H9 (cell line): ENCODE measurements around the gene UNC5B. TPM values are rescaled to one million over a fixed set of nuclear protein-coding genes. Genes with fewer than 3 reads are reported as not detected.

Experiments used
- DNase-seq: peaks from one replicate; pipeline ENCODE4 v3.0.0-alpha.2; 2017
- H2AFZ ChIP-seq: one replicate; pipeline ENCODE4 v1.6.1; 2013; ENCODE audit warnings: mild to moderate bottlenecking, low read length, control low read depth, moderate library complexity
- H2AK5ac ChIP-seq: 2 replicates; pipeline ENCODE4 v1.6.1; 2013; ENCODE audit warnings: low read length, control low read depth, mixed read lengths; ENCODE audit not compliant: insufficient read length
- H2BK120ac ChIP-seq: one replicate; pipeline ENCODE4 v1.6.1; 2013; ENCODE audit warnings: low read depth, mild to moderate bottlenecking, low read length, control low read depth, inconsistent platforms; ENCODE audit not compliant: poor library complexity, severe bottlenecking
- H2BK12ac ChIP-seq: 2 replicates; pipeline ENCODE4 v1.6.1; 2013; ENCODE audit warnings: low read length, control low read depth, mixed read lengths, low read depth; ENCODE audit not compliant: insufficient read length
- H2BK15ac ChIP-seq: 2 replicates; pipeline ENCODE4 v1.6.1; 2013; ENCODE audit warnings: low read depth, low read length, control low read depth
- H2BK20ac ChIP-seq: one replicate; pipeline ENCODE4 v1.6.1; 2013; ENCODE audit warnings: low read depth, mild to moderate bottlenecking, low read length, control low read depth, inconsistent platforms; ENCODE audit not compliant: poor library complexity, severe bottlenecking
- H2BK5ac ChIP-seq: 2 replicates; pipeline ENCODE4 v1.6.1; 2013; ENCODE audit warnings: low read length, control low read depth, mixed read lengths; ENCODE audit not compliant: insufficient read length
- H3K14ac ChIP-seq: 2 replicates; pipeline ENCODE4 v1.6.1; 2013; ENCODE audit warnings: low read length, control low read depth; ENCODE audit not compliant: insufficient read depth
- H3K18ac ChIP-seq: 2 replicates; pipeline ENCODE4 v1.6.1; 2013; ENCODE audit warnings: low read depth, mild to moderate bottlenecking, mixed read lengths, low read length, control low read depth; ENCODE audit not compliant: insufficient read length
- H3K23ac ChIP-seq: 2 replicates; pipeline ENCODE4 v1.6.1; 2013; ENCODE audit warnings: low read length, control low read depth, mixed read lengths, low read depth; ENCODE audit not compliant: insufficient read length
- H3K23me2 ChIP-seq: 2 replicates; pipeline ENCODE4 v1.6.1; 2013; ENCODE audit warnings: low read depth, mild to moderate bottlenecking, mixed read lengths, low read length, control low read depth; ENCODE audit not compliant: insufficient read length, poor library complexity, severe bottlenecking
- H3K27ac ChIP-seq: 2 replicates; pipeline ENCODE4 v1.5.1; 2013; ENCODE audit warnings: low read length, control low read depth, mixed read lengths, low read depth; ENCODE audit not compliant: insufficient read length
- H3K27me3 ChIP-seq: 2 replicates; pipeline ENCODE4 v1.6.1; 2013; ENCODE audit warnings: low read length, control low read depth, inconsistent platforms; ENCODE audit not compliant: insufficient read depth
- H3K4ac ChIP-seq: 2 replicates; pipeline ENCODE4 v1.6.1; 2013; ENCODE audit warnings: low read depth, mild to moderate bottlenecking, control low read depth, inconsistent platforms, low read length, moderate library complexity
- H3K4me1 ChIP-seq: 2 replicates; pipeline ENCODE4 v1.6.1; 2013; ENCODE audit warnings: low read length, control low read depth, inconsistent platforms; ENCODE audit not compliant: insufficient read depth
- H3K4me2 ChIP-seq: 2 replicates; pipeline ENCODE4 v1.6.1; 2013; ENCODE audit warnings: low read length, control low read depth, mixed read lengths; ENCODE audit not compliant: insufficient read length, insufficient read depth
- H3K56ac ChIP-seq: 2 replicates; pipeline ENCODE4 v1.6.1; 2013; ENCODE audit warnings: low read depth, mild to moderate bottlenecking, mixed read lengths, low read length, control low read depth; ENCODE audit not compliant: insufficient read length
- H3K79me1 ChIP-seq: 2 replicates; pipeline ENCODE4 v1.6.1; 2013; ENCODE audit warnings: low read depth, mild to moderate bottlenecking, moderate library complexity, low read length, control low read depth, inconsistent platforms; ENCODE audit not compliant: insufficient read depth, poor library complexity, severe bottlenecking
- H3K79me2 ChIP-seq: 2 replicates; pipeline ENCODE4 v1.6.1; 2013; ENCODE audit warnings: low read length, control low read depth, inconsistent platforms; ENCODE audit not compliant: insufficient read depth
- H3K9ac ChIP-seq: 2 replicates; pipeline ENCODE4 v1.6.1; 2013; ENCODE audit warnings: low read length, control low read depth, mixed read lengths; ENCODE audit not compliant: insufficient read length; ENCODE audit errors: extremely low read depth
- H3K9me3 ChIP-seq: one replicate; pipeline ENCODE4 v1.6.1; 2013; ENCODE audit warnings: low read depth, low read length, inconsistent platforms; ENCODE audit not compliant: control insufficient read depth
- H3T11ph ChIP-seq: one replicate; pipeline ENCODE4 v1.6.1; 2013; ENCODE audit warnings: mild to moderate bottlenecking, low read length, control low read depth, inconsistent platforms
- H4K20me1 ChIP-seq: one replicate; pipeline ENCODE4 v1.6.1; 2013; ENCODE audit not compliant: control insufficient read depth, insufficient read length, insufficient read depth
- H4K5ac ChIP-seq: 2 replicates; pipeline ENCODE4 v1.6.1; 2013; ENCODE audit warnings: low read depth, mild to moderate bottlenecking, mixed read lengths, low read length, control low read depth; ENCODE audit not compliant: insufficient read length
- H4K8ac ChIP-seq: replicated peaks from 2 replicates; pipeline ENCODE4 v1.6.1; 2013; ENCODE audit warnings: low read length, control low read depth, mixed read lengths, low read depth; ENCODE audit not compliant: insufficient read length
- H4K91ac ChIP-seq: 2 replicates; pipeline ENCODE4 v1.6.1; 2013; ENCODE audit warnings: low read depth, mild to moderate bottlenecking, moderate library complexity, mixed read lengths, low read length, control low read depth; ENCODE audit not compliant: insufficient read length
- H3K27ac Mint-ChIP-seq, 3 experiments: 2 replicates in 2 of 3; 3 replicates in 1 of 3; pipeline ENCODE4 v1.8.0; 2020 to 2021; ENCODE audit warnings: mixed read lengths in 3 of 3, mild to moderate bottlenecking in 1 of 3, moderate library complexity in 1 of 3
- H3K27me3 Mint-ChIP-seq: 2 replicates; pipeline ENCODE4 v1.8.0; 2021; ENCODE audit warnings: low read depth, mild to moderate bottlenecking, moderate library complexity, mixed read lengths
- H3K36me3 Mint-ChIP-seq, 3 experiments: 2 replicates in 2 of 3; 3 replicates in 1 of 3; pipeline ENCODE4 v1.8.0; 2020 to 2021; ENCODE audit warnings: low read depth in 3 of 3, mixed read lengths in 3 of 3; ENCODE audit not compliant: insufficient read depth in 1 of 3
- H3K4me1 Mint-ChIP-seq, 2 experiments: 2 replicates each; pipeline ENCODE4 v1.8.0; 2020; ENCODE audit warnings: mixed read lengths in 2 of 2
- H3K4me3 Mint-ChIP-seq, 2 experiments: 2 replicates in 1 of 2; 3 replicates in 1 of 2; pipeline ENCODE4 v1.8.0; 2020 to 2021; ENCODE audit warnings: mild to moderate bottlenecking in 2 of 2, mixed read lengths in 2 of 2, moderate library complexity in 1 of 2
- H3K9me3 Mint-ChIP-seq, 2 experiments: 2 replicates in 1 of 2; 3 replicates in 1 of 2; pipeline ENCODE4 v1.8.0; 2020; ENCODE audit warnings: mild to moderate bottlenecking in 2 of 2, mixed read lengths in 2 of 2, moderate library complexity in 1 of 2
- WGBS: extraction: QIAGEN DNeasy Blood & Tissue Kit; methylation state at CpG from one replicate; pipeline ENCODE4 v1.1.7; 2013; ENCODE audit warnings: missing lambda C conversion rate, low lambda C conversion rate, mixed read lengths; ENCODE audit not compliant: insufficient read length; ENCODE audit errors: extremely low coverage; 5-methylcytosine and 5-hydroxymethylcytosine counted together
- total RNA-seq: library from RNA; stranded (reverse); gene quantifications from 2 replicates; pipeline ENCODE4 v1.2.1, GENCODE V29; 2021
- TF ChIP-seq, protein P1 (sequence below): fragments of 200-600 bp; sonication (generic); conservative IDR thresholded peaks from 3 replicates; pipeline ENCODE4 v1.8.0; 2021; ENCODE audit warnings: antibody characterized with exemption, mild to moderate bottlenecking

UNC5B gene
- total RNA-seq, 1 experiment from 2014 or later = 28.4 TPM

DNA sequence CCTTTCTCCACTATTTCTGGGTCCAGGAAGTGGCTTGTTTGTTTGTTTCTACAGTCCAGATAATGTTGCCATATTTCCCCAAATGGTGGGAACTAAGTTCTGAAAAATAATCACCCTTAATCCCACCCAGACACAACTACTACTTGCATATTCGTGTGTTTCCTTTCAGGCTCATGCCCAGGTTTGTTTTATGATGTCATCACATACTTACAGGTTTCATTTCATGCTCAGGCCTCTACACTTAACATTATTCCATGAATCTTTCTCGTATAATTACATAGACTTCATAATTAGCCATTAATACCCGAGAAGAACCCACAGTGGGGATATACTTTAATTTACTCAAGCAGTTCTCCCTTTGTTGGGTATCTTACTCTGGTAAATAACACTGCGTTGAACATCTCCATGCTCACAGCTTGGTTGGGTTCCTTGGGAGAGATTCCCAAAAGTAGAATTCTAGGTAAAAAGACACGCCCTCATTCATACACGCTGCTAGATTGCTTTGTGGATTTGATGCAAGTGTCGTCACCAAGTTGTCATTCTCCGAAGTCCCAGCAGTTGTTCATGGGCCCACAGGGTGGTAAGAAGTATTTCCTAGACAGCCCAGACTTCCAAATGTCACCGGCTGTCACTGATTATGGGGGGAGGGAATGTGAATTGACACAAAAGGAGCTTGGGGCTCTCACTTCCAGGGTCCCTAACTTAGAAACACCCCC is 42.6 kb downstream of the UNC5B start:
- no peak overlapping the region for H2BK20ac ChIP-seq
- H3K9me3 ChIP-seq = no peaks in the 10 kb centered on the region
- no peak overlapping the region for H2BK12ac ChIP-seq
- Mint-ChIP-seq H3K36me3 (peaks cover 0 to 2% (median 0%) of the 10 kb centered on the region in 3 experiments; a peak in 2 of 7 replicates), H3K4me1 (peaks cover 55 to 56% of the 10 kb centered on the region in 2 experiments), H3K27me3 (no peaks in the 10 kb centered on the region; the same call in none of the 2 replicates), H3K4me3 (no peak overlapping the region; a peak in 1 of 5 replicates), H3K27ac (peak overlapping the region; percentile 16 to 67 (median 30); a peak in 4 of 7 replicates), H3K9me3 (no peaks in the 10 kb centered on the region; a peak in 1 of 5 replicates)
- no peaks in the 10 kb centered on the region for H3K79me2 ChIP-seq
- no peaks in the 10 kb centered on the region for H3K23me2 ChIP-seq
- TF ChIP-seq, protein P1, sequence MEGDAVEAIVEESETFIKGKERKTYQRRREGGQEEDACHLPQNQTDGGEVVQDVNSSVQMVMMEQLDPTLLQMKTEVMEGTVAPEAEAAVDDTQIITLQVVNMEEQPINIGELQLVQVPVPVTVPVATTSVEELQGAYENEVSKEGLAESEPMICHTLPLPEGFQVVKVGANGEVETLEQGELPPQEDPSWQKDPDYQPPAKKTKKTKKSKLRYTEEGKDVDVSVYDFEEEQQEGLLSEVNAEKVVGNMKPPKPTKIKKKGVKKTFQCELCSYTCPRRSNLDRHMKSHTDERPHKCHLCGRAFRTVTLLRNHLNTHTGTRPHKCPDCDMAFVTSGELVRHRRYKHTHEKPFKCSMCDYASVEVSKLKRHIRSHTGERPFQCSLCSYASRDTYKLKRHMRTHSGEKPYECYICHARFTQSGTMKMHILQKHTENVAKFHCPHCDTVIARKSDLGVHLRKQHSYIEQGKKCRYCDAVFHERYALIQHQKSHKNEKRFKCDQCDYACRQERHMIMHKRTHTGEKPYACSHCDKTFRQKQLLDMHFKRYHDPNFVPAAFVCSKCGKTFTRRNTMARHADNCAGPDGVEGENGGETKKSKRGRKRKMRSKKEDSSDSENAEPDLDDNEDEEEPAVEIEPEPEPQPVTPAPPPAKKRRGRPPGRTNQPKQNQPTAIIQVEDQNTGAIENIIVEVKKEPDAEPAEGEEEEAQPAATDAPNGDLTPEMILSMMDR = no peak
- no CpG with 5 or more reads among the region's 9 CpGs for WGBS
- no peaks in the 10 kb centered on the region for H3K27me3 ChIP-seq
- no peak overlapping the region for H3K27ac ChIP-seq
- H3K18ac ChIP-seq = no peak overlapping the region
- H2AK5ac ChIP-seq = no peak overlapping the region
- H3K4ac ChIP-seq = no peak overlapping the region
- no peak overlapping the region for H3K23ac ChIP-seq
- H3K4me2 ChIP-seq = no peak overlapping the region
- H3K14ac ChIP-seq = no peak overlapping the region
- H3K56ac ChIP-seq = no peak overlapping the region
- no peak for DNase-seq
- H3T11ph ChIP-seq = no peak overlapping the region
- no peak overlapping the region for H4K8ac ChIP-seq
- no peak overlapping the region for H2AFZ ChIP-seq
- no peak overlapping the region for H4K91ac ChIP-seq
- H2BK15ac ChIP-seq = no peak overlapping the region
- H4K20me1 ChIP-seq = no peaks in the 10 kb centered on the region
- no peak overlapping the region for H3K9ac ChIP-seq
- peaks cover 12% of the 10 kb centered on the region; the same call in 1 of the 2 replicates for H3K4me1 ChIP-seq
- H2BK120ac ChIP-seq = no peak overlapping the region
- H2BK5ac ChIP-seq = no peak overlapping the region
- H4K5ac ChIP-seq = no peak overlapping the region
- H3K79me1 ChIP-seq = no peaks in the 10 kb centered on the region
